ENCODE results near the gene C15orf39. TPM values are rescaled to one million over a fixed set of nuclear protein-coding genes. Genes with fewer than 3 reads are reported as not detected.

C15orf39 gene
- total RNA-seq, 1 experiment from 2014 or later, result 45.6 TPM

DNA sequence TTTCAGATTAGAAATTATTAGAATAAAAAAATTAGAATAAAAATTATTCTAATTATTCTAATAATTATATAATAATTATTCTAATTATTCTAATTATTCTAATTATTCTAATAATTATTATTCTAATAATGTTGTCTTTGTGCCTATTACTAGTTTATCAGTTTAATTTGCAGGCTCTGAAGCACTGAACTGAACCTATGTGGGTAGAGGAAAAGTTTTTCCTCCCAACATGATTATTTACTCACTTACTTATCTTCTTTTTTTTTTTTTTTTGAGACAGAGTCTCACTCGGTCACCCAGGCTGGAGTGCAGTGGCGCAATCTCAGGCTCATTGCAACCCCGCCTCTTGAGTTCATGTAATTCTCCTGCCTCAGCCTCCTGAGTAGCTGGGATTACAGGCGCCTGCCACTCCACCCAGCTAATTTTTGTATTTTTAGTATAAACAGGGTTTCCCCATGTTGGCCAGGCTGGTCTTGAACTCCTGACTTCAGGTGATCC is 39.7 kb upstream of the C15orf39 start:
- Mint-ChIP-seq H3K4me1 (peaks cover 15 to 16% of the 10 kb centered on the region in 2 experiments), H3K27ac (no peak overlapping the region), H3K27me3 (ENCODE audit: low read depth) (no peaks in the 10 kb centered on the region; the same call in 1 of the 2 replicates), H3K4me3 (no peak overlapping the region), H3K36me3 (ENCODE audit: insufficient read depth in 1 of 3, low read depth in 3 of 3) (peaks cover 5 to 19% (median 7%) of the 10 kb centered on the region in 3 experiments; a peak in 5 of 7 replicates), H3K9me3 (peaks cover 10 to 15% of the 10 kb centered on the region in 2 experiments)
- H3K23me2 ChIP-seq (ENCODE audit: insufficient read length, low read depth, low read length, poor library complexity, severe bottlenecking), result no peaks in the 10 kb centered on the region
- no peak overlapping the region for H2BK120ac ChIP-seq (ENCODE audit: low read depth, low read length, poor library complexity, severe bottlenecking)
- no peak overlapping the region for H3K4ac ChIP-seq (ENCODE audit: low read depth, low read length)
- no peak overlapping the region for H3K4me2 ChIP-seq (ENCODE audit: insufficient read depth, insufficient read length, low read length)
- H3K27me3 ChIP-seq (ENCODE audit: insufficient read depth, low read length), result no peaks in the 10 kb centered on the region
- no peak overlapping the region for H2BK5ac ChIP-seq (ENCODE audit: insufficient read length, low read length)
- no peaks in the 10 kb centered on the region for H3K4me1 ChIP-seq (ENCODE audit: insufficient read depth, low read length)
- H3K23ac ChIP-seq (ENCODE audit: insufficient read length, low read depth, low read length), result no peak overlapping the region
- H2BK12ac ChIP-seq (ENCODE audit: insufficient read length, low read depth, low read length), result no peak overlapping the region
- WGBS (ENCODE audit: extremely low coverage, insufficient read length, low lambda C conversion rate), result no CpG with 5 or more reads among the region's 4 CpGs
- H2BK15ac ChIP-seq (ENCODE audit: low read depth, low read length), result no peak overlapping the region
- no peak overlapping the region for H3K27ac ChIP-seq (ENCODE audit: insufficient read length, low read depth, low read length)
- H3K9me3 ChIP-seq (ENCODE audit: control insufficient read depth, low read depth, low read length), result peaks cover 4% of the 10 kb centered on the region
- H2BK20ac ChIP-seq (ENCODE audit: low read depth, low read length, poor library complexity, severe bottlenecking), result no peak overlapping the region
- DNase-seq, result no peak
- no peak overlapping the region for H3K56ac ChIP-seq (ENCODE audit: insufficient read length, low read depth, low read length)
- H4K20me1 ChIP-seq (ENCODE audit: control insufficient read depth, insufficient read depth, insufficient read length), result no peaks in the 10 kb centered on the region
- H2AK5ac ChIP-seq (ENCODE audit: insufficient read length, low read length), result no peak overlapping the region
- H3T11ph ChIP-seq (ENCODE audit: low read length), result no peak overlapping the region
- H4K91ac ChIP-seq (ENCODE audit: insufficient read length, low read depth, low read length), result no peak overlapping the region
- H4K8ac ChIP-seq (replicated peaks; ENCODE audit: insufficient read length, low read depth, low read length), result no peak overlapping the region
- no peak overlapping the region for H3K18ac ChIP-seq (ENCODE audit: insufficient read length, low read depth, low read length)
- no peaks in the 10 kb centered on the region for H3K79me1 ChIP-seq (ENCODE audit: insufficient read depth, low read depth, low read length, poor library complexity, severe bottlenecking)
- no peaks in the 10 kb centered on the region for H3K79me2 ChIP-seq (ENCODE audit: insufficient read depth, low read length)
- TF ChIP-seq CTCF (conservative IDR thresholded peaks at IDR 0.05), result no peak
- no peak overlapping the region for H4K5ac ChIP-seq (ENCODE audit: insufficient read length, low read depth, low read length)
- no peak overlapping the region for H3K9ac ChIP-seq (ENCODE audit: extremely low read depth, insufficient read length, low read length)
- H2AFZ ChIP-seq (ENCODE audit: low read length), result no peak overlapping the region
- no peak overlapping the region for H3K14ac ChIP-seq (ENCODE audit: insufficient read depth, low read length)
